HepG2 (cell line): Measurements from ENCODE around the gene ZG16. TPM values are rescaled to one million over a fixed set of nuclear protein-coding genes. Genes with fewer than 3 reads are reported as not detected.

ENCODE experiments used
- ATAC-seq: fragments of 200-7000 bp; cut with Tn5 transposase; 3 replicates; pipeline ENCODE4 v1.9.1; 2020; ENCODE audit warnings: mild to moderate bottlenecking, moderate library complexity
- BruUV-seq: library from RNA; stranded (reverse); fragments of 400-500 nt; replicated peaks from 2 replicates; lab custom pipeline; 2021; lab: Mats Ljungman, UMichigan
- CTCF ChIA-PET: fragments of 300-600 bp; formaldehyde crosslinking; extraction: SDS; loops from one replicate; lab custom pipeline; 2021; ENCODE audit warnings: low total read pairs, inconsistent platforms, low intra/inter-chr PET ratio; lab: Yijun Ruan, JAX
- POLR2A ChIA-PET: fragments of 350-600 bp; sonication (Branson Sonifier 250); formaldehyde crosslinking; loops from one replicate; lab custom pipeline; 2020; ENCODE audit warnings: antibody characterized with exemption, inconsistent platforms; lab: Yijun Ruan, JAX
- DNase-seq: peaks from one replicate; pipeline ENCODE4 v3.0.0-alpha.2; 2015; ENCODE audit warnings: low spot score
- FAIRE-seq: peaks from 3 replicates; lab custom pipeline; 2011; peaks lifted over from hg19 to GRCh38; lab: Jason Lieb, UNC
- H2AFZ ChIP-seq: one replicate; pipeline ENCODE4 v1.6.1; 2011; ENCODE audit warnings: low read length, inconsistent platforms
- H3K27ac ChIP-seq: fragments of 300-600 bp; 3 replicates; pipeline ENCODE4 v1.8.0; 2011; ENCODE audit warnings: mixed run types, mild to moderate bottlenecking, mixed read lengths, low read length, inconsistent platforms; ENCODE audit not compliant: insufficient read depth; ENCODE audit errors: extremely low read length
- H3K27me3 ChIP-seq, 2 experiments: fragments of 200-600 bp in 1 of 2; 2 replicates in 1 of 2; 3 replicates in 1 of 2; pipeline versions ENCODE4 v1.6.0 to v1.8.0; 2011; ENCODE audit warnings: low read length in 2 of 2, mild to moderate bottlenecking in 2 of 2, moderate library complexity in 2 of 2, inconsistent platforms in 1 of 2; ENCODE audit not compliant: insufficient read depth in 2 of 2, control insufficient read depth in 1 of 2
- H3K36me3 ChIP-seq, 2 experiments: fragments of 200-600 bp in 1 of 2; replicated peaks in 1 of 2; 2 replicates in 1 of 2; 3 replicates in 1 of 2; pipeline versions ENCODE4 v1.5.1 to v1.8.0; 2011; ENCODE audit warnings: low read length in 2 of 2, inconsistent platforms in 1 of 2; ENCODE audit not compliant: insufficient read depth in 2 of 2, control insufficient read depth in 1 of 2
- H3K4me1 ChIP-seq: 2 replicates; pipeline ENCODE4 v1.5.1; 2012; ENCODE audit warnings: low read length, inconsistent platforms; ENCODE audit not compliant: insufficient read depth
- H3K4me2 ChIP-seq: 2 replicates; pipeline ENCODE4 v1.6.0; 2011; ENCODE audit warnings: low read depth, low read length, inconsistent platforms
- H3K4me3 ChIP-seq, 3 experiments: fragments of 200-600 bp in 1 of 3; sonication (generic), shearing (Covaris generic) in 1 of 3; replicated peaks in 1 of 3; 2 replicates each; pipeline ENCODE4 v1.5.1; 2011 to 2016; ENCODE audit warnings: low read length in 3 of 3, inconsistent platforms in 2 of 3, low read depth in 2 of 3, mild to moderate bottlenecking in 2 of 3, control low read depth in 1 of 3, mixed read lengths in 1 of 3; ENCODE audit not compliant: insufficient read depth in 1 of 3
- H3K79me2 ChIP-seq: one replicate; pipeline ENCODE4 v1.6.1; 2011; ENCODE audit warnings: low read length, inconsistent platforms; ENCODE audit not compliant: insufficient read depth
- H3K9ac ChIP-seq: 2 replicates; pipeline ENCODE4 v1.6.0; 2011; ENCODE audit warnings: mild to moderate bottlenecking, low read depth, low read length, inconsistent platforms; ENCODE audit not compliant: insufficient read depth
- H3K9me3 ChIP-seq: 2 replicates; pipeline ENCODE4 v1.5.1; 2012; ENCODE audit warnings: mild to moderate bottlenecking, low read length
- H4K20me1 ChIP-seq: 2 replicates; pipeline ENCODE4 v1.6.0; 2011; ENCODE audit warnings: inconsistent platforms, mild to moderate bottlenecking, low read length, moderate library complexity; ENCODE audit not compliant: insufficient read depth
- ATM ChIP-seq: fragments of 450-650 bp; IDR thresholded peaks from 2 replicates; pipeline ENCODE4 v1.7.1; 2017; ENCODE audit warnings: mild to moderate bottlenecking, borderline replicate concordance
- CBX5 ChIP-seq: sonication (generic); formaldehyde crosslinking; IDR thresholded peaks from 2 replicates; pipeline ENCODE4 v1.4.0; 2020; ENCODE audit warnings: missing genetic modification reagents, borderline replicate concordance
- GABPA ChIP-seq, 2 experiments: IDR thresholded peaks; 2 replicates each; pipeline ENCODE4 v1.6.1; 2011 to 2016; ENCODE audit warnings: low read depth in 2 of 2, low read length in 1 of 2, missing biosample characterization in 1 of 2, missing genetic modification characterization in 1 of 2
- MNT ChIP-seq: fragments of 450-650 bp; IDR thresholded peaks from 2 replicates; pipeline ENCODE4 v1.6.1; 2016
- NCOR1 ChIP-seq: fragments of 200-600 bp; sonication (generic); IDR thresholded peaks from 2 replicates; pipeline ENCODE4 v1.7.0; 2017; ENCODE audit warnings: antibody characterized with exemption, low read length, borderline replicate concordance
- YY1 ChIP-seq: IDR thresholded peaks from 2 replicates; pipeline ENCODE4 v1.6.1; 2011; ENCODE audit warnings: low read length, low read depth, moderate library complexity, mild to moderate bottlenecking; ENCODE audit not compliant: insufficient read depth, insufficient replicate concordance
- ZKSCAN1 ChIP-seq: fragments of 150-350 bp; IDR thresholded peaks from 2 replicates; pipeline ENCODE4 v1.6.1; 2014; ENCODE audit warnings: low read length
- ZNF136 ChIP-seq: sonication (generic); formaldehyde crosslinking; IDR thresholded peaks from 2 replicates; pipeline ENCODE4 v1.8.1; 2022; ENCODE audit warnings: low read depth, mild to moderate bottlenecking, moderate library complexity, missing genetic modification reagents
- ZNF607 ChIP-seq: sonication (generic); formaldehyde crosslinking; IDR thresholded peaks from 2 replicates; pipeline ENCODE4 v1.5.1; 2020; ENCODE audit warnings: missing genetic modification reagents, mild to moderate bottlenecking, borderline replicate concordance
- ZNF703 ChIP-seq: sonication (generic); formaldehyde crosslinking; IDR thresholded peaks from 2 replicates; pipeline ENCODE4 v1.5.1; 2020; ENCODE audit warnings: missing genetic modification reagents, mild to moderate bottlenecking, moderate library complexity, borderline replicate concordance
- ZNF720 ChIP-seq: sonication (generic); formaldehyde crosslinking; IDR thresholded peaks from 2 replicates; pipeline ENCODE4 v1.4.0; 2020; ENCODE audit warnings: missing genetic modification reagents
- ZSCAN25 ChIP-seq: sonication (generic); formaldehyde crosslinking; IDR thresholded peaks from 2 replicates; pipeline ENCODE4 v1.8.0; 2022; ENCODE audit warnings: mild to moderate bottlenecking, missing genetic modification reagents
- WGBS: methylation state at CpG from one replicate; pipeline ENCODE4 v1.1.6; 2017; ENCODE audit warnings: low lambda C conversion rate; 5-methylcytosine and 5-hydroxymethylcytosine counted together
- in situ Hi-C: cut with HindIII; loops from 2 replicates; pipeline ENCODE4 v1.10.0; 2017; ENCODE audit warnings: low pct_unique_long_range_greater_than_20kb; ENCODE audit not compliant: extremely low pct_ligation_motif_present
- intact Hi-C: fragments of 100-400 bp; cut with micrococcal nuclease; formaldehyde crosslinking; loops from one replicate; pipeline ENCODE4 v1.10.0; 2022; ENCODE audit not compliant: unreplicated experiment
- polyA plus RNA-seq, 8 experiments: library from polyadenylated mRNA; depleted of rRNA in 3 of 8; stranded (reverse) in 7 of 8; unstranded in 1 of 8; fragments of >200 nt; fragmentation: Illumina TruSeq in 4 of 8; extraction: Trizol in 4 of 8; gene quantifications; 2 replicates each; pipeline versions ENCODE4 v1.2.1 to v1.2.3, GENCODE V29; 2011 to 2016; ENCODE audit warnings: low read depth in 4 of 8, missing spikeins in 1 of 8, mixed read lengths in 1 of 8; ENCODE audit not compliant: insufficient read depth in 1 of 8
- total RNA-seq, 5 experiments: library from RNA; depleted of rRNA; stranded (reverse); fragments of >200 nt; fragmentation: Illumina TruSeq; extraction: Trizol; gene quantifications; 2 replicates each; pipeline ENCODE4 v1.2.3, GENCODE V29; 2016; ENCODE audit warnings: low read depth in 1 of 5
- TF ChIP-seq, protein P1 (sequence below): sonication (generic); formaldehyde crosslinking; IDR thresholded peaks from 2 replicates; pipeline ENCODE4 v1.4.0; 2020; ENCODE audit warnings: missing genetic modification reagents
- TF ChIP-seq, protein P2 (sequence below): sonication (generic); formaldehyde crosslinking; IDR thresholded peaks from 2 replicates; pipeline ENCODE4 v1.4.0; 2020; ENCODE audit warnings: missing genetic modification reagents
- TF ChIP-seq, protein P3 (sequence below): sonication (generic); formaldehyde crosslinking; IDR thresholded peaks from 2 replicates; pipeline ENCODE4 v1.4.0; 2020; ENCODE audit warnings: missing genetic modification reagents

Gene ZG16
- total and polyA plus RNA-seq, 2 of the 13 experiments (the other 11 are each of a cell fraction or from before 2014, with no cell fraction given), result 0.04 to 0.07 TPM

DNA sequence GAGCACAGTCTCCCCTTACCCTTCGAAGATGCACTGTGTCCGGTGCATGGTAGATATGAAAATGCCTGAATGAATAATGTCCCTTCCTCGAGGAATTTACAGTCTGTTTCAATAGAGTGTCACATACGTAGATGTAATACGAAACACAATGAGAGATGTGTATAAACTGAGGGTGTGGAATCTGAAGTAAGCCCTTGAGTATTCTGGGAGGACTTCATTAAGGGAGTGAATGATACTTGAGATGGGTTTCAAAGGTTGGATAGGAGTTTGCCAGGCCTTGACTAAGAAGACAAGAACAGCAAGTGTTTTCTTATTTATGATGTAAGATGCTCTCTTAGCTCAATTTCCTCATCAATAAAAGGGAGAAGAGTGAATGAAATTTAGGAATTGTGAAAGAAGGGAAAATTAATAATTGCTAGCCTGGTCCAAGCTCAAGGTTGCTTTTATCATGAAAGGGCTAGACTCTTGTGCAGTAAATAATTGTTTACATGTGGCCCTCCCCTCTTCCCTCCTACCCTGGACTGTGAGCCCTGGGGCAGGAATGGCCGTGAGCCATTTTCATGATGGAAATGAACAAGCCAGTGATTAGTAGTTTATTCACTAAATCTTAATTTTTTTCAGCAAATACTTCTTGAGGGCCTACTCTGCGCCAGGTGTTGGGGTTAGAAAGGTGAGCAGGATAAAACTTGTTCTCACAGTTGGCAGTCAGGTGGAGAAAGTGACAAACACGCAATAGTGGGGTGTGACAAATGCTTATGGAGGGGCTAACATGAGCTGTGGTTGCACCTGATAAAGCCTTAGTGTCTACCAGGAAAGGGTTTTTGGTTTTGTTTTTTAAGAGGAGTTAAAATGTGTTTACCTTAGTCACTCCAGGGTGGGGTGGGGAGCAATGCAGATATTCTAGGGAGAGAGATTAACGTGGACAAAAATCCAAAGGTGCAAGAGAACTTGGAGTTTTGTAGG is 14.1 kb downstream of the ZG16 start:
- Histone ChIP-seq H3K27ac (peak overlapping the region; percentile 60), H3K79me2 (peaks cover 64% of the 10 kb centered on the region), H3K4me2 (peak overlapping the region; percentile 92), H4K20me1 (no peaks in the 10 kb centered on the region), H3K4me1 (peaks cover 59% of the 10 kb centered on the region), H3K27me3 (no peaks in the 10 kb centered on the region; a peak in 1 of 5 replicates), H3K9ac (peak overlapping the region; percentile 80), H3K9me3 (no peaks in the 10 kb centered on the region), H3K36me3 (peaks cover 7 to 18% of the 10 kb centered on the region in 2 experiments), H3K4me3 (peak overlapping the region; percentile 77 to 97 (median 84)), H2AFZ (no peak overlapping the region)
- ATAC-seq (peak; percentile 12; the same call in 1 of the 3 replicates), FAIRE-seq (no peak), DNase-seq (no peak)
- in situ Hi-C loops, result no loop called here
- ChIA-PET CTCF (no interaction called here), POLR2A (interaction anchor here (2.3 to 4.0 kb wide), 3 partner anchors 12 to 24 kb away, joined by 11 to 36 read pairs (median 14); partner anchors contain the start of genes MAZ and PAGR1)
- BruUV-seq, result no TSS peak
- 31% methylated on average over 9 of the region's 9 CpGs for WGBS
- intact Hi-C loops, result loop anchor here (5.0 kb wide), 1 partner anchor 55 kb away; no protein-coding TSS in a partner anchor
- TF ChIP-seq, protein P1, sequence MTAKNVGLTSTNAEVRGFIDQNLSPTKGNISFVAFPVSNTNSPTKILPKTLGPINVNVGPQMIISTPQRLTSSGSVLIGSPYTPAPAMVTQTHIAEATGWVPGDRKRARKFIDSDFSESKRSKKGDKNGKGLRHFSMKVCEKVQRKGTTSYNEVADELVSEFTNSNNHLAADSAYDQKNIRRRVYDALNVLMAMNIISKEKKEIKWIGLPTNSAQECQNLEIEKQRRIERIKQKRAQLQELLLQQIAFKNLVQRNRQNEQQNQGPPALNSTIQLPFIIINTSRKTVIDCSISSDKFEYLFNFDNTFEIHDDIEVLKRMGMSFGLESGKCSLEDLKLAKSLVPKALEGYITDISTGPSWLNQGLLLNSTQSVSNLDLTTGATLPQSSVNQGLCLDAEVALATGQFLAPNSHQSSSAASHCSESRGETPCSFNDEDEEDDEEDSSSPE, result 0 out of 2 replicates have a peak, but pooled peaks have one; percentile 19
- TF ChIP-seq, protein P2, sequence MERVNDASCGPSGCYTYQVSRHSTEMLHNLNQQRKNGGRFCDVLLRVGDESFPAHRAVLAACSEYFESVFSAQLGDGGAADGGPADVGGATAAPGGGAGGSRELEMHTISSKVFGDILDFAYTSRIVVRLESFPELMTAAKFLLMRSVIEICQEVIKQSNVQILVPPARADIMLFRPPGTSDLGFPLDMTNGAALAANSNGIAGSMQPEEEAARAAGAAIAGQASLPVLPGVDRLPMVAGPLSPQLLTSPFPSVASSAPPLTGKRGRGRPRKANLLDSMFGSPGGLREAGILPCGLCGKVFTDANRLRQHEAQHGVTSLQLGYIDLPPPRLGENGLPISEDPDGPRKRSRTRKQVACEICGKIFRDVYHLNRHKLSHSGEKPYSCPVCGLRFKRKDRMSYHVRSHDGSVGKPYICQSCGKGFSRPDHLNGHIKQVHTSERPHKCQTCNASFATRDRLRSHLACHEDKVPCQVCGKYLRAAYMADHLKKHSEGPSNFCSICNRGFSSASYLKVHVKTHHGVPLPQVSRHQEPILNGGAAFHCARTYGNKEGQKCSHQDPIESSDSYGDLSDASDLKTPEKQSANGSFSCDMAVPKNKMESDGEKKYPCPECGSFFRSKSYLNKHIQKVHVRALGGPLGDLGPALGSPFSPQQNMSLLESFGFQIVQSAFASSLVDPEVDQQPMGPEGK, result 0 out of 2 replicates have a peak, but pooled peaks have one; percentile 25
- no peak for TF ChIP-seq GABPA (IDR thresholded peaks at IDR 0.05; ENCODE audit: low read depth, low read length)
- TF ChIP-seq GABPA (CRISPR knock-in tag; IDR thresholded peaks at IDR 0.05; ENCODE audit: low read depth), result 0 out of 2 replicates have a peak, but pooled peaks have one; percentile 19
- TF ChIP-seq ATM, result no peak
- peak; percentile 42 for TF ChIP-seq YY1
- TF ChIP-seq ZKSCAN1, result peak; percentile 82
- TF ChIP-seq, protein P3, sequence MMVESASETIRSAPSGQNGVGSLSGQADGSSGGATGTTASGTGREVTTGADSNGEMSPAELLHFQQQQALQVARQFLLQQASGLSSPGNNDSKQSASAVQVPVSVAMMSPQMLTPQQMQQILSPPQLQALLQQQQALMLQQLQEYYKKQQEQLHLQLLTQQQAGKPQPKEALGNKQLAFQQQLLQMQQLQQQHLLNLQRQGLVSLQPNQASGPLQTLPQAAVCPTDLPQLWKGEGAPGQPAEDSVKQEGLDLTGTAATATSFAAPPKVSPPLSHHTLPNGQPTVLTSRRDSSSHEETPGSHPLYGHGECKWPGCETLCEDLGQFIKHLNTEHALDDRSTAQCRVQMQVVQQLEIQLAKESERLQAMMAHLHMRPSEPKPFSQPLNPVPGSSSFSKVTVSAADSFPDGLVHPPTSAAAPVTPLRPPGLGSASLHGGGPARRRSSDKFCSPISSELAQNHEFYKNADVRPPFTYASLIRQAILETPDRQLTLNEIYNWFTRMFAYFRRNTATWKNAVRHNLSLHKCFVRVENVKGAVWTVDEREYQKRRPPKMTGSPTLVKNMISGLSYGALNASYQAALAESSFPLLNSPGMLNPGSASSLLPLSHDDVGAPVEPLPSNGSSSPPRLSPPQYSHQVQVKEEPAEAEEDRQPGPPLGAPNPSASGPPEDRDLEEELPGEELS (CRISPR knock-in tag), result peak; percentile 87
- no peak for TF ChIP-seq ZNF703
- TF ChIP-seq ZNF607 (CRISPR knock-in tag), result 0 out of 2 replicates have a peak, but pooled peaks have one; percentile 34
- TF ChIP-seq MNT, result no peak
- 0 out of 2 replicates have a peak, but pooled peaks have one; percentile 50 for TF ChIP-seq ZSCAN25 (CRISPR knock-in tag)
- peak; percentile 61; the same call in 1 of the 2 replicates for TF ChIP-seq NCOR1
- TF ChIP-seq CBX5, result no peak
- no peak for TF ChIP-seq ZNF720 (CRISPR knock-in tag)
- no peak for TF ChIP-seq ZNF136 (CRISPR knock-in tag)
